ENCODE results near the gene ATP8A2.

DNA sequence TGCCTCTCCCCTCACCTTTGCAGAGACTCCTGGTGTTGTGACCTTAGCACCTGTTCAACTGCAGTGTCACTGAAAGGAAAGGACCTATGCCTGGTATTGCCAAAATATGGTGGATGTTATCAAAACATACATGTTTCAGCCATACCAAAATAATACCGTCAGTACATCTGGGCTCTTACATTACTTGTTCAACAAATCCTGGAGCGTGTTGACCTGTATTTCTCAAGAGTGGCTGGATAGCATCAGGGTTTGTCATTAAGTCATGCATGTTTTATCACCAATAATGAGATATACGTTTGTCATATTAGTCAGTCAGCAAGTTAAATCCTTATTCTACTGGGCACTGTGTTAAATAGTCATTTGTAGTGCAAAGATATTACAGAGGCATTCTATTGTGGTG is 389.3 kb downstream of the ATP8A2 start:
- TF ChIP-seq, protein P1, sequence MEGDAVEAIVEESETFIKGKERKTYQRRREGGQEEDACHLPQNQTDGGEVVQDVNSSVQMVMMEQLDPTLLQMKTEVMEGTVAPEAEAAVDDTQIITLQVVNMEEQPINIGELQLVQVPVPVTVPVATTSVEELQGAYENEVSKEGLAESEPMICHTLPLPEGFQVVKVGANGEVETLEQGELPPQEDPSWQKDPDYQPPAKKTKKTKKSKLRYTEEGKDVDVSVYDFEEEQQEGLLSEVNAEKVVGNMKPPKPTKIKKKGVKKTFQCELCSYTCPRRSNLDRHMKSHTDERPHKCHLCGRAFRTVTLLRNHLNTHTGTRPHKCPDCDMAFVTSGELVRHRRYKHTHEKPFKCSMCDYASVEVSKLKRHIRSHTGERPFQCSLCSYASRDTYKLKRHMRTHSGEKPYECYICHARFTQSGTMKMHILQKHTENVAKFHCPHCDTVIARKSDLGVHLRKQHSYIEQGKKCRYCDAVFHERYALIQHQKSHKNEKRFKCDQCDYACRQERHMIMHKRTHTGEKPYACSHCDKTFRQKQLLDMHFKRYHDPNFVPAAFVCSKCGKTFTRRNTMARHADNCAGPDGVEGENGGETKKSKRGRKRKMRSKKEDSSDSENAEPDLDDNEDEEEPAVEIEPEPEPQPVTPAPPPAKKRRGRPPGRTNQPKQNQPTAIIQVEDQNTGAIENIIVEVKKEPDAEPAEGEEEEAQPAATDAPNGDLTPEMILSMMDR (IDR thresholded peaks at IDR 0.05 in 4 of 5, conservative IDR thresholded peaks at IDR 0.05 in 1 of 5), result no peak
- TF ChIP-seq POLR2A (IDR thresholded peaks at IDR 0.05), result no peak
